OCI-M1 (cell line): ENCODE data around the gene S1PR1.

Source experiments
- DNase-seq: peaks from one replicate; lab custom pipeline; 2025; lab: John Stamatoyannopoulos, UW

Gene S1PR1

DNA sequence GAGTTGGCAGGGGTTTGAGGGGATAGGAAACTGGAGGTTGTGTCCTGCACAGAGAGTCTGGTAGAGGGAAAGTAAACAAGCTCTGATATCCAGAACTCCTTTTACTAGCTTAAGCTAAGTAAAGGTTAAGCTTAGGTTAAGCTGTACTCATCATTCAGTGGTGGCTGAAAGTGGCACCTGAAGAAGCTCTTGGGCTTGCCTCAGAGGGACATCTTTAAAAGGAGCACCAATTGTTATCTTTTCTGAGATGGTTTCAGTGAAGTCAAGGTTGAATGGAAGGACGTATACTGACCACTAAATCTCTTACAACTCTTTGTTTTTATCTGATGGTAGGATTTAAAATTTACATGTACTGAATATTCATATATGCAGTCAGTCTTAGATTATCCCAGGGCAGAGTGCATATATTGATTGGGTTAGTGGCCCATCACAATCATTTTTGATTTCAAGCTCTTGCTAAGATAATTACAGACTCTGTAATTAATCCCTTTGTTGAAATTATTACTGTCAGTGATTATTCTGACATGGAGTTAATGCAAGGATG, 43.3 kb downstream of the S1PR1 start:
- peak; percentile 9 for DNase-seq

DNA sequence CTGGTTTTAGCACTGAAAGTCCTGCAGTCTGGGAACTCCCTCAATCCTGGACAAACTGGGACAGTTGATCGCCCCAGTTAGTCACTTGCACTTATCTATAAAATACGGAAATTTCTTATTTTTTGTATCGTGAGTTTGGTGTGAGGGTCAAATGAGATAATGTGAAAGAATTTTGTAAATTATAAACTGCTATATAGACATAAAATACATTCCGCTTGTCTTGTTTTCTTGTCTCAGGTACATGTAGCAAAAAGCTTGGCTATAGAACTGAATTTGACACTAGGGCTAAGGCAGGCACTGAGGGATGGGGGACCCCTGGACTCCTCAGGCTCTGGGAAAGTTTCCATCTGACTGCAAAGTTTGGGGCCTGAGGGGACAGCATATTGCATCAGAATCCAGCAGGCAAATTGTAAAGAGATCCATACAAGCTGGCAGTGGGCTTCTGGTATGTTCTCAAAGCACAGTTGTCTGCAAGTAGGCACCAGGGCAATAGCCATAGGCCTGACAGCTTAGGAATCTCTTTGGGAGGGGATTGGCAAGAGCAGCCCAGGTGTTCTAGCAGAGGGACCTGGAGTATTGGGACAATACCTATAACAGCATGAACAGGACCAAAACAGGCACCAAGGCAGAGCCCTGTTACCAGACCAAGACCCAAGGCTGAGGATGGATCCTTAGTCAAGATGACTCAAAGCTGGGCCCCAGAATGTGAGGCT, 44.3 kb downstream of the S1PR1 start:
- DNase-seq = no peak

DNA sequence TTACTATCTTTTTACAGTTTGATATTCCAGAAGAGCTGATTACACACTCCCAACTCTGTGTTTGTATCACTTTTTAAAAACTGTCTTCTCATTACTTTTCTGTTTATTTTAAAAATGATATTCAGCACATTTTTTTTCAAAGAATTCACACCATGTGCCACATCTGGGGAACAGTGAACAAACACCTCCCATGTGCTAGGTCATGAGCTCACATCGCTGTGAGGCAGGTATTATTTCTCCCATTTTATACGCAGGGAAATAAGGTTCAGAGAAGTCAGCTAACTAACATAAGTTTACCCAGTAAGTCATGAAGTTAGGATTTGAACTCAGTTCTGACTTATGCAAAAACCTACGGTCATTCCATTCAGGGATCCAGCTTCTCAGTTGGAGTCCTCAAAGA, 44.9 kb downstream of the S1PR1 start:
- no peak for DNase-seq

DNA sequence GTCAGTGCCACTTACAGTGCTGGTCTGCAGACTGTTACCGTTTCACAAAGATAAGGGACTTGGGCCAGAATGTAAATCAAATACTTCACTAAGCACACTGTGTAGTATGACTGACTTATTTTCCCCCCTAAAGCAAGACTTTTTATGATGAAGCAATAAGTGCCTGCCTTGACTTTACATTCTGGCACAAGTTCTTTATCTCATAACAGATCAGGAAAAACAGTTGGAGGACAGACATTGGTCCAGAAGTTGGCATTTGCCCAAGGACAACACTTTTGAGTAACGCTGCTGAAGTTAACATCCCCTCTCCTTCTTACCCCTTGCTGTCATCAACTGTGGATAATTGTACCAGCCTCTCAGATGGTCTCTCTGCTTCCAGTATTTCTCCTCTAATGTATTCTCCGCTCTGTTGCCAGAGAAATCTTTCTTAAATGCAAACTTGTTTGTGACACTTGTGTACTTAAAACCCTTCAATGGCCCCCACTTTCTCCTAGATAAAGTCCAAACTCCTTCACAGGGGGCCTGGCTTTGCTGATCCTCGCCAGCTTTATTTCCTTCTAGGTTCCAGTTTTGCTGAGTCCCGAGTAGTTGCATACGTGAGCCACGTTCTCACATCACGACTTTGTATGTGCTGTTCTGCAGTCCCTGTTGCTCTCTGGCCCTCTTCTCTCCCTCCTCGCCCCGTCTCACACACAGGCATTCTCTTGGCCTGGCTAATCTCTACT, 45.7 kb downstream of the S1PR1 start:
- peak; percentile 27 for DNase-seq

DNA sequence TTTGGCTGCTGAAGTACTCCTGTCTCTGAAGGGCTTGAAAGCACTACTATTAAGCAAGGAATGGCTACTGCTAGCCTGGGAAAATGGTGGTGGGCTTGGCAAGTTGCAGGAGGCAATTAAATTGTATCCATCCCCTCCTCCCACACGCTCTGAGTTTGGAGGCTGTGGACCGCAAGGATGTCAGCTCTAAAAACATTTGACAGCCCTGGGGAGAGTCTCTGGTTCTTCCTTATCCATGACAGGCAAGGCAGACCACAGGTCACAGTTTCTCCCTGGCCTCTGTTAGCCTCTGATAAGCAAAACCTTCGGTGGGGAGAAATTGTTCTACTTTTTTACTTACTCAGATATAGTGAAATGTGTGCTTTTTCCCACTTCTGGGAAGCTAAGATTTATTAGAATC, 46.6 kb downstream of the S1PR1 start:
- peak; percentile 95 for DNase-seq

DNA sequence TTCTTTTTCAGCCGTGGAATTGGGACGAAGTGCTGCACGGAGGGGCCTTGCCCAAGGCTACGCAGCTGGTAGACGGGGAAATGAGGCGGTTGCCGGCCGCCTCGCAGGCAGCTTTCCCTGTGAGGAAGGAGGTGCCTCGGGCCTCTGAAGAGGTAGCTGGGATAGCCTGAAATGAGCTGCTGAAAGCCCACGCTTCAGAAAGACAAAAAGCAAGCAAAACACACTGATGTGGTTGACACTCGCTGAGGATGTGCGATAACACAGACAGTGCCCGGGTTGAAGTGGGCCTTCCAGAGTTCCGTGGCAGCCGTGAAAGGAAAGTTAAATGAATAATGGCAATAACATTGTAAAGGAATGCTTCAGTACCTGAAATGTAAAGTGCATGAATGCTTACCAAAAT, 47.2 kb downstream of the S1PR1 start:
- no peak for DNase-seq

DNA sequence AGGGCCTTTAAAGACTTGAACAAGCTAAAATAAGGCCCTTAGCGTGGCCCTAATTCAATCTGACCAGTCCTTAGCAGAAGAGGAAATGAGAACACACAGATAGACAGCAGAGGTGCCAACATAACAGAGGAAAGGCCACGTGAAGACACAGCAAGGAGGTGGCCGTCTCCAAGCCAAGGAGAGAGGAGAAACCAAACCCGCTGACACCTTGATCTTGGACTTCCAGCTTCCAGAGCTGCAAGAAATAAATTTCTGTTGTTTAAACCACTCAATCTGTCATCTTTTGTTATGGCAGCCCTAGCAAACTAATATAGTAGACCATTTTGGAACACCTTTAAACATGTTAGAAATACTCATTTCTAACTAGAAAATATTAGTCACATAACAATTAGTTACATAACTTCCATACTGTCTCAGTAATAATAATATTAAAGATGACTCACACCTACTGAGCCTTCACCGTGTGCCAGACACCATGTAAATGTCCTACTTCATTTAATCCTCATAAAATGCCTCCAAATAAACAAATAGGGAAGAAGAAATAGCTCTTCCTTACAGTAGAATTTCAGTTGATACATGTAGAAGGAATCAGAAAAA, 47.9 kb downstream of the S1PR1 start:
- no peak for DNase-seq

DNA sequence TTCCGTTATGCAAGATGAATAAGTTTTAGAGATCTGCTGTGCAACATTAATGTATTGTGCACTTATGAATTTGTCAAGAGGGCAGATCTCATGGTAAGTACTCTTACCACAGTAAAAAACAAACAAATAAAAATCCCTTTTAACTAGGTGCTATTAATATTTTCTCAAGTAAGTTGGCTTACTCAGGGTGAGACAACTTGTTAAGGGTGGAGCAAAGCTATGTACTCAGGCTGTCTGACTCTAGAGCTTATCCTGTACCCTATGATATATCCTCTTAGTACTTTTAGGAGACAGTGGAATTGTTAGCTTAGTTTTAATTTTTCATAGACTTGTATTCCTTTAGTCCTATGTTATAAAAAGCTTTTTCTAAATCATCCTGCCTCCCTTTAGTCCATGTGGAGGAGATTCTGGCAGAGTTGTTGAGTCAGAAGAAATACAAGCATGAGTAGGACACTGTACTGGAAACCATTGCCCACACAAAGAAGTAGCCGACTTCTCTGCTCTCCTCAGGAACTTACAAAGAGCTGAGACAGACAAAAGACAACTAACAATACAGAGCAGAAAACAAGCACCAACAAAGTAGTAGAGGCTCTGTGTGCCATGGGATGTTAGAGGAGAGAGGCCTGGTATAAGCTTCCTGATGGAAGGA, 49.2 kb downstream of the S1PR1 start:
- DNase-seq = no peak

DNA sequence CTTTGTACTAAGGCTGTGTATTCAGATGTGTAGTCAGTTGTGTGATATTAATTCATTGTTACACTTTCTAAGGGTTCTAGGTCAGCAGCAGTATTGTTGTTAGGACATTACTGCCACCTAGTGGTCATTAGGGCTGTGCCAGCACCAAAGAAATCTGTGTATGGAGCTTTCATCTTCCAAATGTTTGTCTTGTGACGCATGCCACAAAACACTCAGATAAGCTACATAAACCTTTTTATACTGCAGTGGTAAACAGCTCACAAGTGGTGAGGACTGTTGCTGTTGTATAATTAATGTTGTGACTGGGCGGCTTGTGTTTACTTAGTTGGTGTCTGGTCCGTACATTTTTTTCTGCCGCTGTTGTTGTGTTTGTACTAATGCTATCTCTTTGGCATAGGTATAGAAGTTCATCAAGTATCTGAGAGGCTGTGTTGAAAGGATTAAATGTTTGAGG, 51.7 kb downstream of the S1PR1 start:
- peak; percentile 90 for DNase-seq

DNA sequence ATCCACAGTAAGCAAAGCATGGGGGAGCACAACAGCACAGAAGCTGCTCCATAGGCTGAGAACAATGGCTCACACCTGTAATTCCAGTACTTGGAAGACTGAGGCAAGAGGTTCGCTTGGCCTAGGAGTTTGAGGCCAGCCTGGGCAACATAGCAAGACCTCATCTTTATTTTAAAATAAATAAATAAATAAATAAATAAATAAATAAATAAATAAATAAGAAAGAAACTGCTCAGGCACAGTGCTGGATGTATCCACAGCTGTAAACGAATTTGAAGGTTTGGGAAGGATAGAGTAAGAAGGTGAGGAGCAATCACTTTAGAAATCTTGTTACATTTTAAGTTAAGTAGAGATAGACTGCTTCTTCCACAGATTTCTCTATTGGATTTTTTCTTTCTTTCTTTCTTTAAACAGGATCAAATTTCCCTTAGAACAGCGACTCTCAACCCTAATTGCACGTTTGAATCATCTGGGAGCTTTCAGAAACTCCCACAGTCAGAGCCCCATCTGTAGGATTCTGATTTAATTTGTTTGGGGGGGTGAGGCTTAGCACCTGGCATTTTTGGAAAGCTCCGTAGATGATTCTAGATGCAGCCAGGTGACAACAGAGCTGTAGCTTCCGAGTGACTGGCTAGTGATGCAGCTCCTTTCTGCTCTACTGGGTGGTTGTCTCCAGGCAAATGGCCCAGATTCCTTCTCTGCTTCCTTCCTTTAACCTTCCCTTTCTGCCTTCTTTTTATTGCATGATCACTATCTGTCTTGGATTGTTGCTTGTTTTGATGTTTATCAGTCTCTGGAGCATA, 53.5 kb downstream of the S1PR1 start:
- no peak for DNase-seq
